Stimulated activated CD8-positive, alpha-beta memory T cell treated with anti-CD3 and anti-CD28 coated beads, Interleukin-2, amount 100 ng/mL, for 1 hour (primary cell): Measurements from ENCODE around the gene KAT2A.

Experiments
- DNase-seq, 2 donors: peaks; one replicate each; pipeline ENCODE4 v3.0.0-alpha.2; 2020; ENCODE audit warnings: low read depth in 2 of 2

The KAT2A gene

DNA sequence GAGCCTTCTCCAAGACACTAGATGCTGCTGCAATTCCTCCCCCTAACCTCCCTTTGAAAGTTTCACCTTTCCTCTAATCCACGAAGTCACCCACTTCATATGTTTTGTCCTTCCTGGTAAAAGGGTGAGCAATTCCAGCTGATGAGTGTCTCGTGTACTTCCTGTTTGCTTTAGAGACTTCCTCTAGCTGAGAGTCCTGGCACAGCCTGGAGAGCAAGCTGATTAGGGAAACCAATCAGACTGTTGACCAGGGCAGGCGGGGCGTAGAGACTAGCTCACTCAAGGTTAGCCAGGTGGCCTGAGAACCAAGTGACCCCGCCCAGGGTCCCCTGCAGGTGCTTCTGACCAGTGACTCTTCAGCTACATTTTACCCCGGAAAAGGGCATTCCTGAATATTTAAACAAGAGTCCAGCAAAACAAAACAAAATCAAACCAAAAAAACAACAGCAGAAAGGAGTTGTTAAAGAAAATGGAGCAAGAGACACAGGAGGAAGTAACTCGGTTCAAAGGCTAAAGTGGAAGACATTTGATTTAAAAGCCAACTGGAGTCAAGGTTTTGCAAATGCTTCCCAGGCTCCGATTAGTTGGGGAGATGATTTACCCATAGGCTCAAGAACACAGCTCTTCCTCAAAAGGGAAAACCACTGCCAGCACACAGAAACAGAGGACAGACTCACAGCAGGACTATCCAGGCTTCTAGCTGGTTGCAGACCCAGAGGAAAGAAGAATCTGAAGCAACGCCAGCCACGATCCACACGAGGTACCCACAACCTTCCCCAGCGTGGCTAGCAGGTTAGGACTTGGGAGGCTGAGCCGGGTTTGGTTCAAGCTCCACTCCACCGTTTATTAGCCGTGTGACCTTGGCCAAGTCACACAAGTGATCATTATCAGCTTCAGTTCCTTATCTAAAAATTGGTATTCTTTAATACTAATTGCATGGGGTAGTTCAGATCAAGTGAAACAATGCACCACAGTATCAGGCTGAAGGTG is 14.8 kb upstream of the KAT2A start:
- DNase-seq = no peak

DNA sequence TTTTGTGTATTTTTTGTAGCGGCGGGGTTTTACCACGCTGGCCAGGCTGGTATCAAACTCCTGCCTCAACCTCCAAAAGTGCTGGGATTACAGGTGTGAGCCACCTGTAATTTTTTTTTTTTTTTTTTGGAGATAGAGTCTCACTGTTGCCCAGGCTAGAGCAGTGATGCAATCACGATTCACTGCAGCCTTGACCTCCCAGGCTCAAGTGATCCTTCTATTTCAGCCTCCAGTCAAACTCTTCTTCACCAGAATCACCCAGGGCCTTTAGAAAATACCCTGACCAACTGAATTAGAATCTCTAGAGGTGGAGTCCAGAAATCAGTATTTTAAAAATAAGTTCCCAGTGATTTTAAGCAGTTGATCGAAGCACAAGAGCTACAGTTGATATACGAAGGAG is 14.0 kb upstream of the KAT2A start:
- no peak for DNase-seq

DNA sequence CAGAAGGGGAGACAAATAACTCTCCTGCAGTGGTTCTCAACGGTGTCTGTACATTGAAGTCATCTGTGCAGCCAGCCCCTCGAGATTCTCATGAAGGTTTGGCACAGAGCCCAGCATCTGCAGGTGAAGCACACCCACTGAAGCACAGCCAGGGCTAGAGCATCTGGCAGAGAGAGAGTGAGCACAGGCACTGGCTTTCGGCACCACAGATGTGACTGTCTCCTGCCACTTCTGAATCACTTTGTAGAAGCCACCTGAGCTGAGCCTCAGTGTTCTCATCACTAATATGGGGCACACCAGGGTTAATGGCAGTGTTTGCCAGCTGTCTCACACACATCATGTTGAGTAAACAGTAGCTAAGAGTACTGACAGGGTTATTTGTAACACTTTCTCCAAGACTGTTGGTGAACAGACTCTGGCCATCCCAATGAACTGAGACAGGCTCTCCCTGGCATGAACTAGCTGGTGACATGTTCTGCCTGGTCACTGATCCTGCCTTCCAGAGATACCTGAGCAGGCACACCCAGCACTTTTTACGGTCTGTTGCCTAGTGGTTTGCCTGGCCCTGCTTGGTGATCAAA is 12.4 kb upstream of the KAT2A start:
- no peak for DNase-seq

DNA sequence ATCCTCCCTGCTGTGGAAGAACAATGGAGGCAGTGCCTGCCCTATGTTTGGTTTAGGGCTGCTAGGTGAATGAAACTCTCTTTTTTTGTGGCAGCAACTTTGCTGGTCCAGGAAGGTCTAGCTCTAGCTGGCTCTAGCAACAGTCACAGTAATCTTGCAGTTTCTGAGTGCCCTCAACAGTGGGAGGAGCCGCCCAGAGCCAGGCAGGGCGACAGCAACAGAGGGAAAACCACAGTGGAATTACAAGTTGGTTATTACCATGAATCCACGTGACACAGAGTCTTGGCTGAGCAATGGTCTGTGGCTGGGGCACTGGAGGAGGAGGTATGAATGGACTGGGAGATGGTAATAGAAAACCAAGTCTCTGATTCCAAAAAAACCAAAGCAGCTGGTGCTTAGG is 11.8 kb upstream of the KAT2A start:
- no peak for DNase-seq

DNA sequence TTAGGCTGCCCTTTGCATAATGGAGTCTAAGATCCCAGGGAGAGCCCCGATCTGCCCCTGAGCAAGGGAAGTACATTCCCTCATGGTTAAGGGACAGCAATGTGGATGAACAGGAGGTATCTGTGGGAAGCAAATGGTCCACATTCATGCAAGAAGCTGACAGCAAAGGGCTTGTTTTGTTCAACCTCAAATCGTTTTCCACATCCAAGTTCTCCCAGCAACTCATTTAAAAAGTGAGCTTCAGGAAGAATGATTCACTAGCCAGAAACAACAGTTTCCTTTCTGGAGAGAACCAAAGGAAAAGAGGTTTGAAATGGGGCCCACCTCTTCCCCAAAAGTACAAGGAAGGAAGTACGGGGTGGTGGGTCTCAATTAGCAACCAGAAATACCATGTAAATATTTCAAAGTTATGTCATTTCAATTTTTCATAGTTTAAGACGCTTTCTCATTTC is 10.8 kb upstream of the KAT2A start:
- DNase-seq = no peak

DNA sequence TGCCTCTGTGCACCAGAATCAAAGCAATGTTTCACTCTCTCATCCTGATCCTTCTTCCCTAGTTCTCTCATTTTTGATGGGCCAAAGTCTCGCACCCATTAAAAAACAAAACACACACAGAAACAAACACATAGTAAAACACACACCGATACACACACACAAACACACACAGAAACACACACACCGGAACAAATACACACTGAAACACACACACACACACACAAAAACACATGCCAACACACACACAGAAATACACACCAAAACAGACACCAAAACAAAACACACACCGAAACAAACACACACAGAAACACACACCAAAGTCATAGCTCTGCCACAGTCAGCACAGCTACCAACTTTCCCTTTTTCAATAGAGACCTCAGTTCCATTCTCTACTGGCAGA is 10.1 kb upstream of the KAT2A start:
- no peak for DNase-seq

DNA sequence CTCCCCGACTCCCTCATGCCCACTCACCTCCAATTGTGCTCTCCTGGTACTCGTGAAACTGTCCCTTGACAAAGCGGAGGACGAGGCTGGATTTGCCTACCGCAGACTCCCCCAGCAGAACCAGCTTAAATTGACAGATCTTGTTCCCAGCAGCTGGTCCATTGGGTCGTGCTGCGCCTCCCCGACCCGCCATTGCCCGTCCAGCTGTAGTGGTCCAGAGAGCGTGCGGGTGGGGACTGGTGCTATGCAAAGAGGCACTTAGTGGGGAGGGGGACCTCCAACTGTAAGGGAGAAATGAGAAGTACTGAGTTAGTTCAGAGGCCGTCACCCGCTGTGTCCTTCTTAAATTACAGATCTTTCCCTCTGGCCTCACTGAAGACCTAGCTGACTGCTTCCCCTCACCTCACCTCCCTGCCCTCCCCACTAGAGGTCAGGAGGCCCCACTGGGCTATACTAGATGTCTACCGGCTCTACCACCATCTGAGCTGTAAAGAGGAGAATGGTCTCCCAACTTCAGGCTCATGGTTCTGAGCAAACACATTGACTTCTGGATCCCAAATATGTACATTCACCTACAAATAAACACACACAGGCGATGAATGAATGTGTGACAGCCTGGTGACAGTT is 9.3 kb upstream of the KAT2A start:
- DNase-seq = no peak

DNA sequence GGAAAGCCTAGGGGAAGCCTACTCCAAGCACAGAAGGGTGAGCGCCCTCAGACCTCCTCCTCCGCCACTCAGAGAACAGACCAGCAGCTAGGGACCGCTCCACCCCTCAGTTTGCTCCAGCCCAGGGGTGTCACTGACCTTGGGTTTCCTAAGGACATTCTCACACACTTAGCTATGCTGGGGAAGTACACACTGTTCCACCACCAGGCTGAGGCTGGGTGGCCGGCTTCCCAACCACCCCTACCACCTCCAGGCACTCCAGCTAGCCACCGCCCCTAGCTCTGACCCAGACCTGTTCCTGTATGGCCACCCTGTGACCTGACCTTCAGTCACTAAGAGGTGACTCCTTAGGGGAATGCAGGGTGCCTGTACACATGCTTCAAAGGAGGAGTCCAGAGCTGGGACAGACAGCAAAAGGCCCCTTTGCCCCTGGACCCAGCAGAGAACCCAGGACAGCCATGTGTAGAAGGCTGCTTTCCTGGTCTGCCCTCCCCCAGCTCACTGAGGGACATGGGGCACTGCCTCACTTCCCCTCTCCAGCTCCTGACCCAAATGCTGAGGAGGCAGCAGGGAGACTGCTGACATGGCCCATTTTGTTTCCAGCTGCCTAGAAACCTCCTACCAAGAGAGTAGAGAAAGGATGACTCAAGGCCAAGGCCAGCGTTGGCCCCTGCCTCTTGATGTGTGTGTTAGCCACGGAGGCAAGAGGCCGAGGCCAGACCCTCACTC is 8.1 kb upstream of the KAT2A start:
- DNase-seq = no peak

DNA sequence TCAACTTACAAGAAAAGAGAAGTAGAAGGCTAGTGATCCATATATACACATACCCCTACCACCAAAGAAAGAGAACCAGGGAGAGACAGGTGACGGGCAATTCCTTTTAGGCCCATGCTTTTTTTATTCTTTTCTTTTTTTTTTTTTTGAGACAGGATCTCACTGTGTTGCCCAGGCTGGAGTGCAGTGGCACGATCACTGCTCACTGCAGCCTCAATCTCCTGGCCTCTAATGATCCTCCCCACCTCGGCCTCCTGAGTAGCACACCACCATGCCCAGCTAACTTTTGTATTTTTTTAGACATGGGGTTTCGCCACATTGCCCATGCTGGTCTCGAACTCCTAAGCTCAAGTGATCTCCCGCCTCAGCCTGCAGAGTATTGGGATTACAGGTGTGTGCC is 6.2 kb upstream of the KAT2A start:
- no peak for DNase-seq

DNA sequence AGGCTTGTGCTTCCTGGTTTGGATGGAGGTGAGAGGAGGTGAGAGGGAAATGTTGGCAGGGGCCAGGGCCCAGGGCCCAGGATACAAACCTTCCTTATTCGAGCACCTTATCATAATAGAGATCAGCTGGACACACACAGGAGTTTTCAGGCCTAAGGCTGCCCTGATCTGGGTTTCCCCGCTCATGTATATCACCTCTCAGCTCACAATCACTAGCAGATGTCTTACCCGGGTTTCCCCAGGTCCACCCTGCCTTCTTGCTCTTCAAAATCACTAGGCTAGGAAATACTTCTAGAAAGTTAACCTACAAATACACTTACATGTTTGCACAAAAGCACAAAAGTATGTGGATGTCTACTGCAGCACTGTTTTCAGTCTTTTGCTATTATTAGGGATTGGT is 5.7 kb upstream of the KAT2A start:
- DNase-seq = no peak

DNA sequence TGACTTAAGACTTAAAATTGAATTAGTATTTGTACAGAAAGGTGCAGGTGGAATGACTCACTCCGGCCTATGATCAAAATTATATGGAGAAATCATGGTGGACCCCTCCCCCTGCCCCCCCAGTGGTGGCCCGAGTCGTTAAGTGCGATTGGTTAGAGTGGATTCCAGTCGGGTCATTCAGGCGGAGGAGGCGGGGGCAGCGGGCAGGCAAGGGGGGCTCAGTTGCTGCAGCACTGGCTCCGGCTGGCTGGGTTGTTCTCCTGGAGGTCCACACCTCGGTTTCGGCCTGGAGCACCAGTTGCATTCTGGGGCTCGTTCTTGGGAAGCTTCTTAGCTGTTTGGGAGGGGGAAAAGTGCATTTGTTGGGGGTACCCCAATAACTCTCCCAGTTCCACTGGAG is 4.4 kb upstream of the KAT2A start:
- no peak for DNase-seq

DNA sequence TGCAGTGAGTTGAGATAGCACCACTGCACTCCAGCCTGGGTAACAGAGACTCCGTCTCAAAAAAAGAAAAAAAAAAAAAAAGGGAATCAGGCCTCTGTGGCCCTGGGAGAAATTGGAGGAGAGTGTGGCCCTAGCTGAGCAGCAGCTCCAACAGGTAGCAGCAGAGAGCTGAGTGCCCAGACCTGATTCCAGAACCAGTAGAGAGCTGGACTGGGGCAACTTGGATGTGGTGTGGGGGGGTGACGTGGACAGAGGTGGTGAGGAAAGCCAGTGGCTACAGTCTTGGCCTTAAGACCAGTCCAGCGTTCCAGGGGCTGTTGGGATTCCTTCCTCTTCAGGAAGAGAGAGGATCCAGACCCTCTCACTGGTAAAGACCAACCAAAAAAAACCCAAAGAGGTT is 3.1 kb upstream of the KAT2A start:
- DNase-seq = no peak

DNA sequence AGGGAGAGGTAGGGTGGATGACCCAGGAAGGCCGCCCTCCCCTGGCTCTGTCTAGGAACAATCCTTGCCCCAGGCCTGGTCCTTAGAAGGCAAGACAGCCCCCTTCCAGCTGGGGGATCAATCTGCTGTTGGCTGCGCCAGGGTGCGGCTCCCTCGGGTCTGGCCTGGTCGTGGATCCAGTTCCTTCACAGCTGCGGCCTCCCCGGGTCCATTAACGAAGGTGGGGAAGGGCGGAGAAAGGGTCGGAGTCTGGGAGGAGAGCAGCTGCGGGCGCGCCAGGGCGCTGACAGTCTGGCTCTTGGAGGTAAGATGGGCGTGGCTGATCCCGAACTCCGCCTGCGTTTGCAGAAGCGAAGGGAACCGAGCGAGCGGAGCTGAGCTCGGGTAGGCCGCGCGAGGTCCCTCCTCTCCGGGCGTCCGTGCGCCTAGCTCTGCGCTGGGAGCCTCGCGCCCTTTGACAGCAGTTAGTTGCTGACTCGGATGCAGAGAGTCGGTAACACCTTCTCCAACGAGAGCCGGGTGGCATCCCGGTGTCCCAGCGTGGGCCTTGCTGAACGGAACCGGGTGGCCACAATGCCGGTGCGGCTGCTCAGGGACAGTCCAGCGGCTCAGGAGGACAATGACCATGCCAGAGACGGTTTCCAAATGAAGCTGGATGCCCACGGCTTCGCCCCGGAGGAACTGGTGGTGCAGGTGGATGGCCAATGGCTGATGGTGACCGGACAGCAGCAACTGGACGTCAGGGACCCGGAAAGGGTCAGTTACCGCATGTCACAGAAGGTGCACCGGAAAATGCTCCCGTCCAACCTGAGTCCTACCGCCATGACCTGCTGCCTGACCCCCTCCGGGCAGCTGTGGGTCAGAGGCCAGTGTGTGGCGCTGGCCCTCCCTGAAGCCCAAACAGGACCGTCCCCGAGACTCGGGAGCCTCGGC is 1.5 kb upstream of the KAT2A start, which contains the start of gene HSPB9:
Gene HSPB9, plus strand, starts transcription at position 434 of the 933 bp plus-strand sequence. Its CDS starts 47 bp downstream, at position 481.
- DNase-seq = no peak

DNA sequence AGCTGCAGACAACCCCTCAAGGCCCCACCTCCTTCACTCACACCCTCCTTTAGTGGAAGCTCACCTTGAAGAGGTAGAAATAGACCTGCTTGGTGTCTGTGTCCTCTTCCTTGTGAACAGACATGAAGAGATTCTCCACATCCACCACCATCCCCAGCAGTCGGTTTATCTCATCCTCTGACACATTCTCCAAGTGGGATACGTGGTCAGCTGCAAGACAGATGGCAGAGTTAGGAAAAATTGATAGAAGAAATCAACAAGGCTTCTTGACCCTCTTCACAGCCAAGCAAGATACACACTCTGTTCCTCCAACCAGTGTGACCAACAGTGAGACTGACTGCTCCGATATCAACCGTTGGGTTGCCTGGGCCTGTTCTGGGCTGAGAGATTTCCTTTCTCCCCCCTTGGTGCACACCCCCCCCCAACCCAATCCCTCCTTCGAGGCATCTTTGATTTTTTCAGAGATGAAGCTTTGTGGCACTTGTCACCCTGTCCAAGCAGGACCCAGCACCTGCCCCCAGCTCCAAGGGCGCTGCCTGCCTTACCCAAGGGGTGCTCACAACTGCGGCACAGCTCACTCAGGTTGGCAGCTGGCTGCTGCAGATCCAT is 902 bp downstream of the KAT2A start:
- no peak for DNase-seq

DNA sequence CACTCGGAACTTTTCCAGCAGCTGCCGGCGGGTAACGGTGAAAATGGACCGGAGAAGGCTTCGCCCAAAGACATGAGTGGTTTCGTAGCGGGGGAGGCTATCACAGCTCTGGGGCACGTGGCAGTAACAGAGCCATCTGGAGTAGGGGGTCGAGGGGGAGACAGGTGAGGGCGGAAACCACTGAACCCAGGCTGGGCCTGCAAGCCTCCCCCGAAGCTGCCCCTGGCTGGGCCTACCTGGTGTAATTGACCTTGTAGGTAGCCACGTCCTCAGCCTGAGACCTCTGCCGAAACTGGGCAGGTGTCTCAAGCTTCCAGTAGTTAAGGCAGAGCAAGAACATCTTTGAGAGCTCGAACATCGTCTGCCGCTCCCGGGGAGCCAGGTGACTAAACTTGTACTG is 1.9 kb downstream of the KAT2A start:
- DNase-seq = no peak

DNA sequence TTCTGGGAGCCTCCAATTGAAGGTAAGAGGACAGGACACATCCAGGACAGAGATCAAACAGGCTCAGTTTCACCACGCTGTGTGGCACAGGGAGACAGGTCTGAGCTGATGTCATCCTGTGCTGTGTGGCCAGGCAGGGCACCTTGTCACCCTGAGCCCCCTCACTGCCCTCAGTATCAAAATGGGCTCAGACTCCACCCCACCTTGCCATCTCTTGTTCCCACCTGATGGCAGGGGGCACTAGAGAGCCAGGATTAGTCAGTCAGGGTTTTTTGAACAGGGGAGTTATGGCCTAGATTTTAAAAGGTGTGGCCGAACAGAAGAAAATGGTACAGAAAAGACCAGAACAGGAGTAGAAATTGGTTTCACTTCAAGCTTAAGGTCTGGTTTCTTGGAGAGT is 2.6 kb downstream of the KAT2A start:
- no peak for DNase-seq

DNA sequence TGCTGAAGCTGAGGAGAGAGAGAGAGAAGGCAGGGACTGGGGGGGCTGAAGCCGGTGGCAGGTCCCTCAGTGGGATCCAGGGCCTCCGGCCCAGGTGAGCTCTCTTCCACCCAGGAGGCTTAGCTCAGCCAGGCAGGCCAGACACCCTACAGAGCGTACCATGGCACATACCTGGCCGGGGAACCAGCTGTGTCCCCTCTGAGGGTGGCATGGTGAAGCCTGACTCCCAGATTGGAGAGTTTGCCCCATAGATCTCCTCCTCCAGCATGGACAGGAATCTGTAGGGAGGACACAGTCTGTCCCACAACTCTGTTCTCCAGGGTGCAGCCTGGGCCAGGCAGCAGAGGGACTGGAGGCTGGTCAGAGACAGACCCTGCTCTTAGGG is 3.0 kb downstream of the KAT2A start:
- no peak for DNase-seq

DNA sequence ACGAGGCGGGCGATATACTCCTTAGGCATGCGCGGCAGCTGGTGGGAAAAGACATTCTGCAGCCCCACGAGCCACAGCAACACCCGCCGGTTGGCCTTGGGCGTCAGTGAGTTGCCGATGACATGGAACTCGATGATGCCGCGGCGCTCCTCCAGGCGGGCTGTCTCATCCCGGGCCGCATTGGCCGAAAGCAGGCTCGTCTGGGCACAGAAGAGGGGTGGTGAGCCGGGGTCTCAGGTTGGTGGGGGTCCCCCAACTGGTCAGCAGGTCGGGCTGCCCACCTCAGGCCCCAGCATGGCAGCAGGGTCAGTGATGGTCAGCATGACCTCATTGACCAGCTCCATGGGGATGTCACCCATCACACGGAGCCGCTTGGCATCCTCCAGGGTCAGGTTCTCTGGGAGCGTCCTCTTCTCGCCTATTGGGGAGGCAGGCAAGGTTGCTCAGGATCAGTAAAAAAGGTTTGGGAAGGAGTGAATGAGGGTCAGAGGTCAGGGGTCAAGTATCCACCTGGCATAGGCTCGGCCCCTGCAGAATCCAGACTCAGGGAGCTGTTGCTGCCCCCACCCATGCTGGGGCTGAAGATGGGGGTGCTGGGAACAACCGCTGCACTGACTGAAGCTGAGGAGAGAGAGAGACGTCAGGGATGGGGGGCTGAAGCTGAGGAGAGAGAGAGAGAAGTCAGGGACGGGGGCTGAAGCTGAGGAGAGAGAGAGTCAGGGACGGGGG is 3.6 kb downstream of the KAT2A start:
- DNase-seq = no peak

DNA sequence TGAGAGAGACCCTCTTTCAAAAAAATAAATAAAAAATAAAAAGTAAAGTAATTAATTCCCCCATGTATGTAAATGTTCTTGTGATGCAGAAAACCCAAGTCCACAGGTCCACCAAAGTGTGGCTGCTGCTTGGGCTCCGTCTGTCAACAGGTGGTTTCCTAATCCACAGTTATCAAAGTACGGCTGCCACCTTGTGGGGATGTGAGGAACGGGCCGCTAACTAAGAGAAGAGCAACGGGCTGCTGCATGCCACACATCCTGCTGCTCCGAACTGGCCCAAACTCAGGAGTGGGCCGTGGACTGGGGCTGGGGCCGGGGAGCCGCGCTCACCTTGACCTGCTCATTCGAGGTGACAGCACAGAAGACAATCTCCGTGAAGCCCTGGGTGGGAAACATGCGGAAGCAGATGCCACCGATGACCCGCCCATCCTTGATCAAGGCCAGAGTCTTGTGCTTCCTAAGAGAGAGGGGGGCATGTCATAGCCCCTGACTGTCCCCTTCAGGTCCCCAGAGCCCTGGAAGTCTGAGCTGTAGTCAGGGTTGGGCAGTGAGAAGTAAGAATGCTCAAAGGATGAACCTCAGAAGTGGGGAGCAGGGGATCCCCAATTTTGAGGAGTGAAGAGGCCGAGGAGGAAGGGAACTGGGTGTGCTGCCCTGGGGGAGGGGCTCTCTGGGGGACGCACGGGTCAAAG is 4.3 kb downstream of the KAT2A start:
- peak; percentile 59 to 68 for DNase-seq
